Measurements from ENCODE around the gene ZCCHC24.

ZCCHC24 gene

DNA sequence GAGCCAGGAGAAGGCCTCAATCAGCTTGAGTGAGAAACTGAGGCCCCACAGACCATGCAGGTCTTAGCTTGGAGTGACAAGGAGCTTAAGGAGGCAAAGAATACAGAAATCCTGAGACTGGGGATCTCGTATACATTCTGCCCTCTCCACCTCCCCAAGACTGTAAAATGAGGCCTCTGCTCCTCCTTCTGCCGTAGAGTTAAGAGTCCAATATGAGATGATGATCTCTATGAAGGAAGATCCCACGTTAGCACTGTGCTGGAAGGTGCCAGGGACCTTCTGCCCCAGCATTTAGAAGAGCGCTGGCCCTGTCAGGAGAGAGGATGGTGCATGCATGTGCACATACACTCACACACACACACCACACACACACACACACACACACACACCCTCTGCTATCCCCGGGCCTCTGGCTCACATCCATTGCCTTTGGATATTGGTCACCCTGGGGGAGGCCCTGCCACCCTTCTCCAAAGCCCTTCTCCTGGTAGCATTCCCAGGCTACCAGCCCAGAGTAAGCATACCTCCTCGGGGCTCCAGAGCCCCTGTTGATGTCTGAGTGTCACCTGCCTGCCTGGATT, 15.0 kb downstream of the ZCCHC24 start:
- no peak for DNase-seq

DNA sequence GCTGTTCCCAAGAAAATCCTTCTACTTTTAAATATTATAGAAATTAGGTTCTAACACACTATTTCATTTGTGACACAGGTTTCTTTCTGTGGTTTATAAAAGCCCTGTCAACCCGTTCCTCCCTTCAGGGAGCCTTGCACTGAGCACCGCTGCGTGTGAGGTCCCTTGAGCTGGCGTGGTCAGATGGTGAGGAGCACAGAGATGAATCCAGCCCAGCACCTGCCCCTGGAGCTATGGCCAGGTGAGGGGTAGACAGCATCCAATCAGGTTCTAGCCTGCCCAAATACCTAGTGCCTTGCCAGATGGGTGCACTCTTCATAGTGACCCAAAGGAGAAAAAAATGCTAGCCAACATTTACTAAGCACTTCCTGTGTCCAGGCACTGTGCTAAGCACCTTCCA, 15.7 kb downstream of the ZCCHC24 start:
- no peak for DNase-seq

DNA sequence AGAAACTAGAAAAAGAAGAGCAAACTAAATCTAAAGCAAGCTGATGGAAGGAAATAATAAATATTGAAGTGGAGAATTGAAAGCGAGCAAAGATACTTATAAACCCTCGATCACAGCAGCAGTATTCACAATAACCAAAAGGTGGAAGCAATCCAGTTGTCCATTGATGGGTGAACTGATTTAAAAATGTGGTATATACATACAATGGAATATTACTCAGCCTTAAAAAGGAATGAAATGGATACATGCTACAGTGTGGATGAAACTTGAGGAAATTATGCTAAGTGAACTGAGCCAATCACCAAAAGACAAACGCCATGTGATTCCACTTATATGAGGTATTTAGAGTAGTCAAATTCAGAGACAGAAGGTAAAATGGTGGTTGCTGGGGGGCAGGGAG, 17.5 kb downstream of the ZCCHC24 start:
- no peak for DNase-seq

DNA sequence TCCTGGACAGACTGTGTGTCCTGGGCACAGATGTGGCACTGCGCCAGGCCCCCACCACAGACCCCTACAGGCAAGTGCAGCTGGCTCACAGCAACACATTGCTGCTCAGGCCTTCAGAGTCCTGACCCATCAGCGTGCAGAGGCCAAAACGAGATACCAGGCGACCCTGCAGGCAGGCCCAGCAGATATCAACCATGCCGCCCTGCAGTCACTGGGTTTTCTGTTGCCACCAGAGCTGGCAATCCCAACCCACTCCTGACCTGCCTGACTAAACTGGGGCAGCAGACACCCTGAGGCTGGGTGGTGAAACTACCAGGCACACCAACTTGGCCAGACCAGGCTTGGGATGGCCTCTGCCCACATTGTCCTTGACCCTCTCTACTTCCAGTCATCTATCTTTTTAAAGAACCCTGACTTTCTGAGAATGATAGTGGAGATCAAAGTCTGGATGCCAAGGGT, 20.3 kb downstream of the ZCCHC24 start:
- DNase-seq, result no peak

DNA sequence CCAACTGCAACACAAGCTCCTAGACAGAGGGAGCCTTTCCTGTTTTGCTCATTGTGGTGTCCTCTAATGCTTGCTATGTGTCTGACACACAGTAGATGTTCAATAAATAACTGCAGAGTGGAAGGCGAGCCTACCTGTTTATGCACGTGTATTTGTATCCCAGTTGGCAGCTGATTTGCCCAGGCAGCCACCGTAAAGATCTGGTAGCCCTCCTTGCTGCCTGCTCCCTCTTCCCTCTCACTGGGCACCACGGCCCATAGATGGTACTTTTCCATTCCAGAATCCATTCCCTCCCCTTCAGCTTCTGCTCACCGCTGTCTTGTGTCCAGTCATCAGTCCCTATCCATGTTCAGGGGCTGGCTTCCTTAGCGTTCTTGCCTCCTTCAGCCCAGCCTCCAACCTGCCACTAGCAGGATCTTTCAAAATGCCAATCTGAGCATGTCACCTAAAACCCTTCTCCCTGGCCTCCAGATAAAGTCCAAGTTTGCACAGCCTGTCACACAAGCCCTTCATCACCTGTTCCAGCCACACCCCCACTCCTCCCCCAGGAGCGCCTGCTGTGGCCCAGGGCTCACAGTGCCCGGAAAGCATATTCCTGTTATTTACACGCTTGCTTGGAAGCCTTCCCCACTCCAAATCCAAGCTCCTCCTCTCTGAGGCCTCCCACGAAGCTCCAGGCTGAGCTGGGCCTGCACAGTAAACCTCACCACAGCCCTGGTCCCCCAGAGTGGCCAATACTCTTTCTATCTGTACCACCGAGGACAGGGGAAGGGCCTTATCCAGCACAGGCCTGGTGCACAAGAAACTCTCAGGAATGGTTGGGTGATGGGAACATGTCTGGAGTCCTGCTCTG, 21.0 kb downstream of the ZCCHC24 start:
- no peak for DNase-seq

DNA sequence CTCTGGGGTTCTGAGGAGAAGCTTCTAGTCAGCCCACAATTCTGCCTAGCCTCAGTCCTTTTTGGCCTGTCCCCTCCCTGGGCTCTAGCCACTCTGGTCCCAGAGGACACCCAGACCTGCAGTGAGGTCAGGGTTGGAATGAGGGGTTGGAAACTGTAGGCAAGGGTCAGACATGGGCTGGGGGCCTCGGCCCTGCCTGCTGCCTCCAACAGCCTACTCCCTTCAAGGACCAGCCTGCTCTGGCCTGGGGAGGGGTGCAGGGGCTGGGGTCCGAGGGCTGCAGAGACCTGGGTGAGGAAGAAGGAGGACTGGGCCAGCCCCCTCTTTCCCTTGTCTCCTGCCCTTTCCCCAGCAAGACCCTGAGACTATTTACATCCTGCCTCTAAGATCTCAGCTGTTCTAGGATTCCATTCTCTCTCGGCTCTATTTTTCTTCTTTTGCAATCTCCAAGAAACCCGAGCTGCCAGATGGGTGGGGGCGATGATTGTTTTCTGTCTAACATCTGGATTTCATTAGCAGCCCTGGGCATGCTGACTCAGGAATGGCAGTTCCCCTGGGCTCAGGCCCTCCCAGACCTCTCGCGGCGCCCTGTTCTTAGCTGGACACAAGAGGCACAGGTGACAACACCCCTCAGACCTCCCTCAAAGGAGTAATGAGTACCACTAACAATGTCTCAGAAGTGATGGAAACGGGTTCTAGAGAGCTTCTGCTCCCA, 23.1 kb downstream of the ZCCHC24 start:
- DNase-seq, result no peak

DNA sequence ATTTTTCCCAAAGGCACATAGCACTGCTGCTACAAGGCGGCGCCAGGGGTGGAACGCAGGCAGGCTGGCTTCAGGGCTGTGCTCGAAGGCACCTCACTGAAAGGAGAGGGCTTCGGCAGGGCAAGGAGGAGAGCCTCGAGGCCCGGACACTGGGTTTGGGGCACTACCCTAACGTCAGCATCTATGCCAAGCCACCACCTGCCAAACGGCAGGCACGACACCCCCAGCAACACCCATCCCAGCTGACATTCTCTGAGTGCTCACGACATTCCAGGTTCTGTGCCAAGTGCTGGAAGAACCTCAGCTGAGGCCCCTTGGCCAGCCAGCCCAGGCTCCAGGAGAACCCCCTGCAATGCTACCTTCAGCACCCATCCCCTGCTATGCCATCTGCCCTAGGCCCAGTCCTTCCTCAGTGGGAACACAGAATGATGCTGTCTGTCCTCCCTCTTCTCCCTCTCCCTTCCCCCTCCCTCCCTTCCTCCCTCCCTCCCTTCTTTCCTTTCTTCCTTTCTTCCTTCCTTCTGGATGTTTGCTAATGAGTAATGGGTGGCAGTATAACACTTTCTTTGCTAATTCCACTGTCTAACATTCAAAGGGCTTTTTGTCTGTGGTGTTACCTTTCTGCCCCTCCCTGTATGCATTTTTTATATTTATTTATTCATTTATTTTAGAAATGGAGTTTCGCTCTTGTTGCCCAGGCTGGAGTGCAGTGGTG, 24.3 kb downstream of the ZCCHC24 start:
- no peak for DNase-seq

DNA sequence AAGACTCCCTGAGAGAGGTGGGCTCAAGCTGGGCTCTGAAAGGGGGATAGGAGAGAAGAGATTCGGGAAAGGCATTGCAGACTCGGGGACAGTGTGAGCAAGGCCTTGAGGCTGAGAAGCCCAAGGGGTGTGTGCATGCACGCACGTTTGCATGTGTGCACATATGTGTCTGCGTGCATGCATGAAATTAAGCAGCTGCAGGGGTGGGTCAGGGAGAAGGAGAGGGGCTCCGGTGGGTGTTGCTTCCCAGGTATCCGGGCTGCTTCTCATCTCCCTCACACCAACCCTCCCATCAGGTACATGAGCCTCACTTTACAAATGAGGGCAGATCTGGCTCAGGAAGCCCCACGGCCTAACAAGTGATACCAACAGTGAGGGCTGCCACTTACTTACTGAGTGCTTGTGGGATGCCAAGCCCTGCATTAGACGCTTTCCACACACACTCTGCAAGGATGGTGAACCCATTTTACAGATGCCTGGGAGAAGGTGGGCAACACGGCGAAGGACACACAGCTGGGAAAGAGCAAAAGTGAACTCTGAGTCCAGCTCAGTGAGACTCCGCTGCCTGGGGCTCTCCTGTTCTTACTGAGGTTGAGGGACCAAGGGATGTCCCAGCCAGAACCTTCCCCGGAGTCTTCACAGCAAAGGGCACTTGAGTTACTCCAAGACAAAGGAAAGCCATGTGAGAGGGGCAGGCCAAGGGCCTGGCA, 26.4 kb downstream of the ZCCHC24 start:
- DNase-seq, result no peak

DNA sequence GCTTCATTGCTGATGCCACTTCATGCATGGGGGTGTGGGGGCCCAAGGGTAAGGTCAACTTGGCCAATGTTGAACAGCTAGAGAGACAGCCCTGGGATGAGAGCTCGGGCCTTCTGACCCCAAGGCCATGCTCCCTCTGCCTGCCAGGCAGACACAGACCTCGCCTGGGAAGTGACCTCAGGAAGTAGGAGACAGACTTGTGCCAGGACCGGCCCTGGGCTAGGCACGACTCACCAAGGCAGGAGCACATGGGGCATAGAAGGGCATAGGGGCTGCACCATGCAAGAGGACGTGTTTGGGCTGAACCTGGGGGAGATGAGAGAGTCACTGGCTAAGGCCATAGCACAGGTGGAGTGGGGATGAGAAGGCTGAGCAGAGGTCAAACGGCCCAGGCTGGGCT, 27.1 kb downstream of the ZCCHC24 start:
- no peak for DNase-seq

DNA sequence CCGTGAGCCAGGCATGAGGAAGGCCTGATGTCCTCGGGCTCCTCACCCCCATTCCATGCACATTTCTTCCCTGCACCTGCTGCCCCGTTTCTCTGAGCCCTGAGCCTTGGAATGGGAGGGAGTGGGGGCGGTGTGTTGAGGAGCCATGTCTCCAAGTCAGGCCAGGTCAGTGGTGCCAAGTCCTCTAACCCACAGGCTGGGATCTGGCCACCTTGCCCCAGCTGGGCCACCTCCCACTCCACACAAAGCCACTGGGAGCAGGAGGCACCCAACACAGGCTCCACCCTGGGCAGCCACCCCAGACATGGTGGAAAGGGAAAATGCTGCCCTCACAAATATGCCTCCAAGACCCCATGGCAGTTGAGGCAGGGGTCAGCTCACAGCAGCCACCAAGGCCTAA, 27.7 kb downstream of the ZCCHC24 start:
- no peak for DNase-seq

DNA sequence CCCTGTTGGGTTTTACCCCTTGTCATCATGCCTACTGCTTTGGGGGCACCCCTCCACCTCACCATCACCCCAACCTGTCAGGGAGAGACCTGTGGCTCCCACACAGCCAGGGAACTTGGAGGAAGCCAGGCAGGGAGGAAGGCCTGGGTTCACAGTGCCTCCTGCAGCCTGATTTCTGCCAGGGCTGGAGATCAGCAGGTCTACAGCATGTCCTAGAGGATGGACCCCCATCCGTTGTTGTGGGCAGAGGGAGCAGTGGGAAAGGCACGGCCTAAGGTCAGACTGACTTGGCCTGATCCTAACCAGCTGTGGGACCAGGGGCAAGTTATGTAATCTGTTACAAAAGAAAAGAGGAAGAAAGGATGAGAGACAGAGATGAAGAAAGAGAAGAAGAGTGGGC, 28.2 kb downstream of the ZCCHC24 start:
- DNase-seq, result no peak

DNA sequence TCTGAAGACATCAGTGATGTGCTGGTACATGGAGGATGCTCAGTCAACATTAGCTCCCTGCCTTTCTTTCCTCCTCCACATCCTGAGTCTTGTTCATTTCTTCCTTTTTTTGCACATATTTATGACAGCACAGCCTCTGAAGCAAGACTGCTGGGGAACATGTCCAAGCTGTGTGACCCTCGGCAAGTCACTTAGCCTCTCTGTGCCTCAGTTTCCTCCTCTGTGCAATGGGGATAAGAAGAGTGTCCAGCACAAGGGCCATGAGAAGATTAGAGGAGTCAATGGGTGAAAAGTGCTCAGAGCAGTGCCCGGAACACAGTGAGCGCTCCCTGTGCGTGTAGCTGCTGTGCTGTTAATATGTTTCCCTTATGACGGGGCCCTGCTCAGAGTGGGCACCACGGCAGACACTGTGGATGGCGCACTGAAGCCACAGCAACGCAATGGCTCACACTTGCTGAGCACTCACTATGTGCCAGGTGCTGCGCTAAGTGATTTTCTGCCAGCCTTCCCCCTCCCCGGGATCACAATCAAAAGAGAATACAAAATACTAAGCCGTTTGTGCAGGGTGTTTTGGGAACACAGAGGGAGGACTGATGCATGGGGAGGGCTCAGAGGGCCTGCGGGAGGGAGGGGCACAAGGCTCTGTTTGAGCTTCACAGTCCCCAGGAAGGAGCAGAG, 28.7 kb downstream of the ZCCHC24 start:
- DNase-seq, result no peak

DNA sequence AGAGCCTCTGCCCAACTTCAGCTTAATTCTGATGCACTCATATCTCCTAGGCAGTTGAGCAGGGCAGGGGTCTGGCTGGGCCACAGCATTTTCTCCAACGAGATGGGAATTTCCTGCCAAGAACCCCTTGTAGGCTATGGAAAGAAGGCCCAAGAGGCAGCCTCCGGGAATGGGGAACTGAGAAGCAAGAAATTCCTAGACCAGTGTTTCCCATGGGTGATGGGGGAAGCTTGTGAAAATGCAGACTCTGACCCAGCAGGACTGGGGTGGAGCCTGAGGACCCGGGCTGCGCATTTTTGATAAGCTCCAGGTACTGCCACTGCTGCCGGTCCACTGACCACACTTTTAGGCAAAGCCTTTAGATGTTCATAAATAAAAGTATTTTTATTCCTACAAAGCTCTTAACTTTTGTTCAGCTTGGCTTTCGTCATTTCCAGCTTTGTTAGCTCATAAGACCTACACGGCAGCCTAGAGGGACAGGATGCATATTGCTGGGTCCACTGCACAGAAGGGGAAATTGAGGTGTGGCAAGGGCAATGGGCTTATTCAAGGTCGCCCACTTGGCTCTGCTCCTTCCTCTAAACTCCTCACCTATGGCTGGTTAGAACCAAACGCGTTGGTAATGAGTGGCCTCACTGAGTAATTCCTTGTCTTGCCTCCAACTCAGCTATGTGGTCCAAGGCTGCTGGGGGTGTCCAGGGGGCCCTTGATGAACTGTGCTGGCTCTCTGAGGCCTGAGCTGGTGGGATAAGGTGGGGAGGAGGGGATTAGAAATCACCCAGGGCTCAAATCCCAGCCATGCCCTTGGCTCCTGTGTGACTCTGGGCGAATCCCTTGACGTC, 29.5 kb downstream of the ZCCHC24 start:
- no peak for DNase-seq

DNA sequence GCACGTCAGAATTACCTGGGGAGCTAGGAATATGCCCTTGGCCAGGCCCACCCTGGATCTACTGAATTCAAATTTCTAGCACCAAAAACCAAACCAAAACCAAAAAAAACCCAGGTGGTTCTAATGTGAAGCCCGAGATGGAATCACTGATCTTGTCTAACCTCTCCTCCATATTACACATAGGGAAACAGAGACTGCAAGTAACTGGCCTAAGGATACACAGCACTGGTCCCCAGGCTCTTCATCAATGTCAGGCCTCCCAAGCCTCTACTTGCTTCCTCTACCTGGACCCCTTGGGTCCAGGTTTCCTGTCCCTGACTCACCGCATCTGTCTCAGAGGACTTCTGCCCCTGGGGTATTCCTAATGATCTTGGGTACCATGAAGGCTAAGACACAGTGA, 30.7 kb downstream of the ZCCHC24 start:
- DNase-seq, result no peak

DNA sequence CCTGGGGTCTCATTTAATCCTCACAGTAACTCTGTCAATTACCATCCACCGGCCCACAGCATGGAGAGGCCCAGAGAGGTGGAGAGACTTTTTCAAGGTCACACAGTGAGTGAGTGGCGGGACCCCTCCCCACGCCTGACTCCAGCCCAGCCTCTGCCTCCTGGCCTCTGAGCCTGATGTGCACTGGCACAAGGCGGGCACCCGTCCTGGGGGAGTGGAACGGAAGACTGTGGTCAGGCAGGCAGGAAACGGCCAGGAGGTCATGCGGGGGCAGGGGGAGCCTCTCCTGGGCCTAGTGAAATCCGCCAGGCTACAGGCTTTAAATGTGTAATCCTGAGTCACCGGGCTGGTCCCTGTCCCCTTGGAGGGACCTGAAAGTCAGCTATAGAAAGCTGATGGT, 32.2 kb downstream of the ZCCHC24 start:
- no peak for DNase-seq

DNA sequence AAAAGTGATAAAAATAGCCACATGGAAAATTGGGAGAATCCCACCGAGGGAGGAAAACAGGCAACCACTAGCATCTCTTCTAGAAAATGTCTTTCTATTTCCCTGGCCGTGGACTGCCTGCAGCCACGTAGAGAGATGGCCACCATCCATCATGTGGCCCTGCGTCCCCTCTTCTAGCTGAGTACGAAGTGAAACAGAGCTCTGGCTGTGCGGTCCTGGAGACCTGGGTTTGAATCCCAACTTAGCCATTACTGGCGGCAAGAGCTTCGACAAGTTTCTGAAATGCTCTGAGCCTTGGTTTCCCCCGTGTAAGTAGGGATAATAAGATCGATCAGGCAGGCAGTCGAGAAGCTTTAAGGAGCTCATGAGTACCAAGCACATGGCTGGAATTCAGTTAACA, 32.9 kb downstream of the ZCCHC24 start:
- DNase-seq, result no peak

DNA sequence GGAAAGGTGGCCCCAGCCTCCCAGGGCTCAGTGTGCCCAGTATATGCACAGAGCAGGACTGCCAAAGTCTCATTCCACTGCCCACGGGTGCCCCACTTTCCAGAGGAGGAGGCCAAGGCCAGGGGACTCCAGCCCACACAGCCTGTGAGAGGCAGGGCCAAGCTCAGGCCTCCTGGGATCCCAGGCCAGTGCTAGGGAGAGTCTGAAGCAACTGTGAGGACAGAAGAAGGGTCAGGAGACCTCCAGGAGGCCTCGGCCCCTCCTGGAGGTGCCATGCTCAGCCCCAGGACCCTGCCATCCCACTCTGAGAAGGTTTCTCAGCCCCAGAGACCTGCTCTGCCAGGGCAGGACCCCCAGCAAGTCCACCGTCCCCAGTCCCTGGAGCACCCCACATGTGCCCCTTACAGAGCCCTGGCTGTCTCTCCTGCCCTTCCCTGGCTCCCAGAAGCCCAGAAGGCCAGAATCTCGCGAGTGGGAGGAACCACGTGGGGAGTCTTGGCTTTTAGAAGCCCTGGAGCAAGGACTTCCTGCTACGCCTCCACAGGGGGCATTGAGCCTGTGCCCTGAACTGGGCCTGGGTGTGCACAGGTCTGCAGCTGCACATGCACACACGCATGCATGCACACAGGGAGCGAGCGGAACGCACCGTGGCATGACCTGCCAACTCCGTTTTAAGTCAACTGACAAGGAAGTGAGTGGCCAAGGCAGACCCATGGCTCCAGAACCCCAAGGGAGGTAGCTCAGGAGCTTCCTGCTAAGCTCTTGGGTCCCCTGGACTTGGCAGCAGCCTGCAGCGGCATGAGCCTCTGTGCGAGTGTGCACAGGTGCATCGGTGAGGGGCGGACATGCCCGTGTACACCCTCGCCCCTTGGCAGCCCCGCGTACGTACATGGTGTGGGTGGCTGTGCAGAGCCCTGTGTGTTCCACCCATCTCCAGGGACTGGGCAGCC, 33.6 kb downstream of the ZCCHC24 start:
- DNase-seq, result no peak

DNA sequence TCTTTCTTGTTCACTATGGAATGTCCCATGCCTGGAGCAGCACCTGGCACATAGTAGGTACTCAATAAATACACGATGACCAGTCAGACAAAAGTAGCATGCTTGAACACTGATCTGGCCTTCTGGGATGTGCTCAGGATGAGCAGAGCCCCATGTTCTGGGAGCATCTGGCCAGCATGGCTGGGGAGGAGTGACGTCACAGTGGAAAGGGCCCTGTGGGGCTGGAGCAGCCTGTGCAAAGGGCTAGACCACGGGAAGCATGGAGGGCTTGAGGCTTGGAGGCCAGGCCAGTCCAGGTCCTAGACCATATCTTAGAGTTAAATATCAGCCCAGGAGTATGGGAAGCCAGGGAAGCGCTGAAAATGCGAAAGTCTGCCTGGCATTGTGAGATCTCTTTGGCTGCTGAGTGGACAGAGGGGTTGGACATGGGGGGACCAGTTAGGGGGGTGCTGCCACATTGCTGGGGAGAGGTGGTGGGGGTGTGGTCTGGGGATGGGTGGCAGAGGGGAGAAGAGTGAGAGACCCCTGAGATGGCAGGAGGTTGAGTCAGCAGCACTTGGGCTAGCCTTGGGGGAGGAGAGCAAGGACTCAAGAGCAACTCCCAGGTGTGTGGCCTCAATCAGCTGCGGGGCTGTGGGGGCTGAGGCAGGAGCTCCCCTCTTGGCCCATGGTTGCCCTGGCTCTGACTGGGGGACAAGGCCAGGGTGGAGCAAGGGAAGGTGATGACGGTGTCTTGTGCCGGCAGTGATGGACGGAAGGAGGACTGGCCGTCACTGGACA, 34.9 kb downstream of the ZCCHC24 start:
- DNase-seq, result no peak

DNA sequence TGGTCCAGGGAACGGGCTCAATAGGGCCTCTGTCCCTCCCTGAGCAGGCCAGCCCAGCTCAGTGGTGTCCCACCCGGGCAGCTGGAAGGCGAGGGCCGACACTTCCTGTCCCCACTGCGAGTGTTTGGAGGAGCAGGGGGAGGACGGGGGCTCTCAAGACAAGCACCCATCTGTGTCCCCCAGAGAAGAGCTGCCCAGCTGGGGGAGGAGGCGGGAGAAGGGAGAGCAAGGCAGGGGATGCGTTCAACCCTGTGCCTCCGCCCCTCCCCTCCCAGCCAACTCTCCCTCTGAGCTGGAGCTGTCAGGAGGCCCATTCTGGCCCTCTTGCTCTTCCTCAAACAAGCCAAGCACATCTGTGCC, 35.7 kb downstream of the ZCCHC24 start:
- no peak for DNase-seq
